Measurements from ENCODE around the gene GPR183.
A peak's percentile ranks its signal among the peaks of the same experiment; 100 is the strongest.

Gene GPR183

GRCh38 chr13:99307247-99307646 is at the start of gene GPR183:
Gene GPR183, minus strand, starts transcription at chr13:99307399. Its CDS starts 11,254 bp downstream, at chr13:99296145.
- DNase-seq, result peak; percentile 87

- peak; percentile 93 for DNase-seq
Measured at GRCh38 chr13:99356262-99357091, 49.3 kb upstream of the GPR183 start.

- DNase-seq, result no peak
Measured at GRCh38 chr13:99356012-99356261, 48.7 kb upstream of the GPR183 start.

GRCh38 chr13:99355267-99356011 is 48.2 kb upstream of the GPR183 start:
- DNase-seq, result peak; percentile 34

GRCh38 chr13:99354371-99354951 is 47.3 kb upstream of the GPR183 start:
- DNase-seq, result peak; percentile 33

- DNase-seq, result peak; percentile 22
Measured at GRCh38 chr13:99353836-99354235, 46.6 kb upstream of the GPR183 start.

GRCh38 chr13:99353246-99353600 is 46.0 kb upstream of the GPR183 start:
- no peak for DNase-seq

- peak; percentile 52 for DNase-seq
Measured at GRCh38 chr13:99352351-99353245, 45.4 kb upstream of the GPR183 start.

- peak; percentile 76 for DNase-seq
Measured at GRCh38 chr13:99351772-99352171, 44.6 kb upstream of the GPR183 start.

- no peak for DNase-seq
Measured at GRCh38 chr13:99350191-99350590, 43.0 kb upstream of the GPR183 start.

- DNase-seq, result no peak
Measured at GRCh38 chr13:99347911-99348451, 40.8 kb upstream of the GPR183 start.

GRCh38 chr13:99347335-99347878 is 40.2 kb upstream of the GPR183 start:
- DNase-seq, result no peak

GRCh38 chr13:99346335-99347042 is 39.3 kb upstream of the GPR183 start:
- DNase-seq, result no peak

GRCh38 chr13:99345345-99345744 is 38.1 kb upstream of the GPR183 start:
- no peak for DNase-seq

GRCh38 chr13:99344610-99345208 is 37.5 kb upstream of the GPR183 start:
- DNase-seq, result no peak

- DNase-seq, result no peak
Measured at GRCh38 chr13:99342723-99343315, 35.6 kb upstream of the GPR183 start.

- no peak for DNase-seq
Measured at GRCh38 chr13:99341969-99342722, 34.9 kb upstream of the GPR183 start.

- no peak for DNase-seq
Measured at GRCh38 chr13:99340638-99341037, 33.4 kb upstream of the GPR183 start.

- DNase-seq, result peak; percentile 78
Measured at GRCh38 chr13:99339736-99340397, 32.7 kb upstream of the GPR183 start.

All from CD4-positive, alpha-beta T cell treated with Interleukin-21 for 1 hour (primary cell).